Umbilical cord (tissue), 2 donors: ENCODE results near the gene GTPBP10. TPM values are rescaled to one million over a fixed set of nuclear protein-coding genes. Genes with fewer than 3 reads are reported as not detected.

Source experiments
- DNase-seq: peaks from one replicate; pipeline ENCODE4 v3.0.0-alpha.2; 2015; ENCODE audit warnings: low spot score
- total RNA-seq: library from RNA; depleted of rRNA; stranded (reverse); fragments of >200 nt; gene quantifications from one replicate; pipeline ENCODE4 v1.2.3, GENCODE V29; 2014; ENCODE audit warnings: low replicate concordance; ENCODE audit not compliant: insufficient read depth

The GTPBP10 gene
- total RNA-seq, 1 donor from 2014 or later = 66.7 TPM

- no peak for DNase-seq
These were observed 86.2 kb downstream of the GTPBP10 start for GRCh38 chr7:90432752-90433151.

DNA sequence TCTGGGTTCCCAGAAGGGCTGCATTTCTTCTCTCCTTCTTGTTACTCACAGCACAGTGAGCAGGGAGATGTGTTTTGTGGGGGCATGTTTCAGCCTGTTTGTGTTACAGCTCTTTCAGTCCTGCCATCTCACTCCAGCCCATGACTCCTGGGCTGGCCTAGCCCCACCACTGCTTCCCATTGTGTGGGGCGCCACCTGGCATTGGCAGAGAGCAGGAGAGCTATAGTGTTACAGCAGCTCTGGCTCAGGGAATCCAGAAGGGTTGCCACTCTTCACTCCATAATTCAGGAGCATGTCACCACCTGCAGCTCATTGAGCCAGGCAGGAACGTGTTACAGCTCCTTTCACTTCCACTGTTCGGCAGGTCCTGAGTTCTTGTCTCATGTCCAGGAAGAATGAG is 86.7 kb downstream of the GTPBP10 start:
- DNase-seq = no peak

Other genes with a start within 250 kb of the GTPBP10 start
- gene STEAP1, start 192.2 kb upstream of the GTPBP10 start, total RNA-seq = 3.9 TPM
- gene STEAP2, start 135.0 kb upstream of the GTPBP10 start, total RNA-seq = 22.4 TPM
- gene CFAP69, start 101.5 kb upstream of the GTPBP10 start, total RNA-seq = 5.5 TPM
- 1.7 TPM for gene FAM237B, start 25.4 kb upstream of the GTPBP10 start, total RNA-seq
- gene CLDN12, start 56.7 kb downstream of the GTPBP10 start, total RNA-seq = 20.5 TPM
- gene PTTG1IP2, start 122.9 kb downstream of the GTPBP10 start, total RNA-seq = not detected
- 109 TPM for gene CDK14, start 249.6 kb downstream of the GTPBP10 start, total RNA-seq